ENCODE measurements around the gene LRRFIP2.
"Not testable (repeated sequence)": the region's sequence is repeated elsewhere in the genome, so short reads cannot be mapped to it uniquely, and the experiment has no call there.

Gene LRRFIP2

GRCh38 chr3:37183375-37183831, 9.0 kb upstream of the LRRFIP2 start:
- no peak for DNase-seq

GRCh38 chr3:37182816-37183215, 8.4 kb upstream of the LRRFIP2 start:
- no peak for DNase-seq

GRCh38 chr3:37181756-37182155, 7.4 kb upstream of the LRRFIP2 start:
- no peak for DNase-seq

GRCh38 chr3:37179144-37179967, 5.0 kb upstream of the LRRFIP2 start:
- no peak for DNase-seq

- DNase-seq, result no peak
Measured at GRCh38 chr3:37173806-37174205, 576 bp downstream of the LRRFIP2 start.

GRCh38 chr3:37171144-37171543, 3.2 kb downstream of the LRRFIP2 start:
- DNase-seq, result no peak

GRCh38 chr3:37170513-37170912, 3.9 kb downstream of the LRRFIP2 start:
- DNase-seq, result no peak

GRCh38 chr3:37170060-37170459, 4.3 kb downstream of the LRRFIP2 start:
- DNase-seq, result no peak

GRCh38 chr3:37168896-37169295, 5.5 kb downstream of the LRRFIP2 start:
- no peak for DNase-seq

GRCh38 chr3:37163262-37164015, 10.9 kb downstream of the LRRFIP2 start:
- no peak for DNase-seq

GRCh38 chr3:37162501-37163245, 11.7 kb downstream of the LRRFIP2 start:
- no peak for DNase-seq

- DNase-seq, result no peak
Measured at GRCh38 chr3:37161351-37161750, 13.0 kb downstream of the LRRFIP2 start.

- no peak for DNase-seq
Measured at GRCh38 chr3:37155782-37156181, 18.6 kb downstream of the LRRFIP2 start.

- no peak for DNase-seq
Measured at GRCh38 chr3:37154668-37155314, 19.6 kb downstream of the LRRFIP2 start.

- DNase-seq, result no peak
Measured at GRCh38 chr3:37150621-37151020, 23.8 kb downstream of the LRRFIP2 start.

GRCh38 chr3:37149257-37149656, 25.1 kb downstream of the LRRFIP2 start:
- no peak for DNase-seq

- no peak for DNase-seq
Measured at GRCh38 chr3:37148208-37148607, 26.2 kb downstream of the LRRFIP2 start.

- DNase-seq, result no peak
Measured at GRCh38 chr3:37147666-37148065, 26.7 kb downstream of the LRRFIP2 start.

GRCh38 chr3:37146927-37147326, 27.5 kb downstream of the LRRFIP2 start:
- DNase-seq, result not testable (repeated sequence)

- no peak for DNase-seq
Measured at GRCh38 chr3:37145611-37146010, 28.8 kb downstream of the LRRFIP2 start.

- DNase-seq, result no peak
Measured at GRCh38 chr3:37144806-37145205, 29.6 kb downstream of the LRRFIP2 start.

- no peak for DNase-seq
Measured at GRCh38 chr3:37143821-37144220, 30.6 kb downstream of the LRRFIP2 start.

GRCh38 chr3:37141676-37142075, 32.7 kb downstream of the LRRFIP2 start:
- no peak for DNase-seq

Data from activated CD4-positive, alpha-beta T cell treated with anti-CD3 and anti-CD28 coated beads for 1 hour (primary cell).